HG03103 (cell line): ENCODE results near the gene XRCC3.

Experiments
- ATAC-seq: cut with Tn5 transposase; IDR thresholded peaks from one replicate; pipeline ENCODE4 v1.9.1; 2021; ENCODE audit warnings: low read depth; ENCODE audit not compliant: unreplicated experiment

Gene XRCC3

DNA sequence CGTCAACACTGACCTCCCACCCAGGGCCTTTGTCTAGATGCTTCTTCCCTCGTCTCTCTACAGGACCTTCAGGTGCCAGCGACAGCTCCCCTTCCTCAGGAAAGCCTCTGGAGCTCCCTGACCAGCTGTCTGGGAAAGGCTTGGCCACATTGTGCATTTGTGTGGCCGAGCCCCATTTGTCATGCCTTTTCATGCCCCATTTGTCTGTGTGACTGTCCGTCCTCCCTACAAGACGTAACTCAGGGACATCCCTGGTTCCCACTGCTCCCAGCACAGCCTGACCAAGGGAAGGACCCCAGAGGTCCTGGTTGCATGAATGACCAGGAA lies 24.2 kb upstream of the XRCC3 start:
- ATAC-seq = no peak

DNA sequence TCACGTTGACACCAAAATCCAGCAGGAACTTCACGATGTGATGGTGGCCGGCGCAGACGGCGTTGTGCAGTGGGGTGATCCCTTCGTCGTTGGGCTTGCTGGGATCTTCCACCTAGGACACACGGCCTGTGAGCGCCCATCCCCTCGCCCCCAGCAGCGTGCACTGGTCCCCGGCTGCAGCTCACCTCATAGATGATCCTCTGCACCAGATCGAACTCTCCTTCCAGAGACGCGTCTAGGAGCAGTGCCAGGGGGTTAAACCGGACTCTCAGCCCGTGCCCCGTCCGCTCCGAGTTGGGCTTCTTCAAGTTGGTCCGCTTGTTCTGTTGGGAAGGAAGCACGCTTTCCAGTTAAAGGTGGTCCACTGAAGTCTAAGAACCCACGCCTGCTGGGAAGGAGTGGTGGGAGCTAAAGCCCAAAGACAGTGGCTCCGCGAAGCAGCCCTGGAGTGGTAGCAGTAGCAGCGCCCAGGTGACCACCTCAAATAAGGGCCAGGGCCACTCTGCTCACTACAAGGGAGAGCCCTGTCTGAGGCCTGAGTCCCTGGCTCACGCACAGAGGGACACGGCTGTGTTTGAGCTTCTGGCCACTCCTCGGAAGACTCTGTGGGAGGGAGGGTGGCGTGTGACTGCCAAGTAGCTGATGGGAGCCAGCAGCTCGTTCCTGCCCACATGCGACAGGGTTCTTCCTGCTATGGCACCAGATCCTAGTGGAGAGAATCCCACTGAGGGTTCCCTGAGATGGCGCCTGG lies 23.6 kb upstream of the XRCC3 start:
- ATAC-seq = no peak

DNA sequence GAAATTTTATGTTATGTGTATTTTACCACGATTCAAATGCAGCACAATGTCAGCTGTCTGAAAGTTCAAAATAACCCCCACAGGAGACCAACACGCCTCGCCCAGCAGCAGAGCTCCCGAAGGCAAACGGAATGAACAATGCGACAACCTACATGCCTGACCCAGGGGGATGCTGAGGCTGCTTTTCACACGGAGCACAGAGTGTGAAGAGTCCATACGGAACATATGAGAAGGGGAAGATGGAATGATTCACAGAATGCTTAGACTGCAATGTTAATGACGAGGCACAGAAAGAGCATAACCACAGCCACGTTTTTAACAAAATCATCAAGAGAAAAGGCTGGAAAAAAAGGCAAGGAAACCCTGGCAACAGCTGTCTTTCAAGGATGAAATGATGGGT lies 22.9 kb upstream of the XRCC3 start:
- ATAC-seq = no peak

DNA sequence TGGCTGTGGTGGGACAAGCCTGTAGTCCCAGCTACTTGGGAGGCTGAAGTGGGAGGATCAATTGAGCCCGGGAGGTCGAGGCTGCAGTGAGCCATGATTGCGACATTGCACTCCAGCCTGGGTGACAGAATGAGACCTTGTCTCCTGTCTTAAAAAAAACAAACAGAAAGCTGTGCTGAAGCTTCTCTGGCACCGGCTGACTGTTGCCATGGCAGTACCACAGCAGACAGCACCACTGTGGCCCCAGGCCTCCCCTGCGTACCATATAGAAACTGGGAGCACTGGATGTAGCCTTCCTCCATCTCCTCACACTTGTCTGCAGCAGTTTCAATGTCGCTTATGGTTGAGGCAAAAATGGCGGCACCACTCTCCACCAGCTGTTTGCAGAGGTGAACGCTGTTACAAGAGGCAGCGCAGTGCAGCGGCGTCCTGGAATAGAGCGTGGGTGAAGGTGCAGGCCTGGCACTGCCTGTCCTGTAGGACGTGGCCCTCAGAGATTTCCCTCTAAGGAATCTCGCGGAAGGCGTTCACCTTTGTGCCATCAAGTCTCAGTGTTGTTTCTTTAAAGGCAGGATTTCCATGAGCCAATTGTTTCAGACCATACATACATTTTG lies 22.3 kb upstream of the XRCC3 start:
- no peak for ATAC-seq

DNA sequence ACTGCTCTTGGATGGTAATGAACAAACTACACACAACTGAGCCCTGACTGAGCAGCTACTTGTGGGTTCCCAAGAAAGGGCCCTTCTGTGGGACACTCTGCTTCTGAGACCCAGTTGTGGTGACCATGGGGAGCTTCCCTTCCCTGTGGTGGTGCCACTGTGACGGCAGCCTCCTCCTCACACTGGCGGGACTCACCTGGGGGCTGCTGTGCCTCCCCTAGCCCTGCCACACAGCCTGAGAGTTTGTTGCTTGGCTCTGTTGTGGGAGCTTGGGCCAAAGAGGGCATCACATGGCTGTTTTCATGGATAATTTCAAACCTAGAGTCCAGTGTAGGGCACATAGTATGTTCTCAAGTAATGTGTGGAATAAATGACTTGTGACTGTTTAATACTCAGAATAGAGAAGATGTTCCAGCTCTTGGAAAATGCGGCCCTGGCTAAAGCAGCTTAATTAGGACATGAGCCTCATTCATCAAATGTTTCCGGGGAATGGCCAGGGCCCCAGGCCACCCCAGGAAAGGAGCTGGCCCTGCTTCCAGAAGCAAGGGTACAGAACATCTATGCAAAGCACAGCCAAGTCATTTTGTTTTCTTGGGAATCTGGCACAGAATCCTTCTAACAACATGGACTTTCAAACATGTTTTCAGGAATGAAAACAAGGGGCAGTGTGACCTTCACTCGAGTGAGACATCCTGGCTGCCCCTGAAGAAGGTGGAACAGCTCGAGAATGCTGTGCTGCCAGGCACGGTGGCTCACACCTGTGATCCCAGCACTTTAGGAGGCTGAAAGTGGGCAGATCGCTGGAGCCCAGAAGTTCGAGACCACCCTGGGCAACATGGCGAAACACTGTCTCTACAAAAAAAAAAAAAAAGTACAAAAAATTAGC lies 21.5 kb upstream of the XRCC3 start:
- no peak for ATAC-seq

DNA sequence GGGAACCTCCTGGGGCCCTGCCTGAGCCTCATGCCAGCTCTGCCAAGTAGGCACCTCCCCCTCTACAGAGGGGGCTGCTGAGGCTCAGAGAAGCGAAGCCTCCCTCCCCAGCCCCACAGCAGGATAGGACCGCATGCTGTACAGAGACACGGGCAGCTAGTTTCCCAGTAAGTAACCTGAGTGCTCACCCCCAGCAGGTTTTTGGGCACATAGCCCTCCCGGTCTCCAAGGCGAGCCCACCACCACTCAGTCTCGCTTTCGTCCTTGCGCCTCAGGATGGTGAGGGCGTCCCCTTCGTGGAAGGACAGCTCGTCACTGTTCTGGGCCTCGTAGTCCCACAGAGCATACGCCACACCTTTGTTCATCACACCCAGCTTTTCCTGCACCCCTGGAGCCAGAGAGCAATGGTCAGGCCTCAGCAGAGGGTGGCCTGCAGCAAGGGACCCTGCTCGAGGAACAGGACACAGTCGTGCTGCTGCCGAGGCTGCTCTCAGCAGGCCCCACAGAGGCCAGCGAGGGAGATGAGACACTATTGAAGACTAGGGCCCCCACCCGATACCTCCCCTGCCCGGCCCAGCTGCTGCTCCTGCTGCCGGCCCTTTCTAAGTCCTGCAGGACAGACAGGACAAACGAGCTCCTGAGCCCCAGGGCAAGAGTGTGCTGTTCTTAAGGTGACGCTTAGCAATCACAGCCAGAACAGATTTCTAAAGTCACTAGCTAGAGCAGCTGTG lies 20.7 kb upstream of the XRCC3 start:
- no peak for ATAC-seq

DNA sequence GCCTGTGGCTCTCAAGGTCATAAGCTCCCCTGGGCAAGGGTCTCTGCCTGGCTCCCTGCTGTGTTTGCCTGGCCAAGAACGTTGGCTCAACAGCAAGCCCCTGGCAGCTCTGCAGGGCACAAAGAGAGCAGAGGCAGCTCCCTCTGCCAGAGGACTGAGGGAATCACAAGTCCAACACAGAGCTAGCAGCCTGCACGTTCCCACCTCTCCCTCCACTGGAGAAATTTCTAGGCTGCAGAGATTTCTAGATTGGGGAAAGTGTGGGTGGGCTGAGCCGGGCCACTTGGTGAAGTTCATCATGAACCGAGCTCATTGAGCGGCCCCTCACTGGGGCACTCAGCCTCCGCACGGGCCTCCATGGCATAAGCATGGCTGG lies 20.2 kb upstream of the XRCC3 start:
- ATAC-seq = no peak

DNA sequence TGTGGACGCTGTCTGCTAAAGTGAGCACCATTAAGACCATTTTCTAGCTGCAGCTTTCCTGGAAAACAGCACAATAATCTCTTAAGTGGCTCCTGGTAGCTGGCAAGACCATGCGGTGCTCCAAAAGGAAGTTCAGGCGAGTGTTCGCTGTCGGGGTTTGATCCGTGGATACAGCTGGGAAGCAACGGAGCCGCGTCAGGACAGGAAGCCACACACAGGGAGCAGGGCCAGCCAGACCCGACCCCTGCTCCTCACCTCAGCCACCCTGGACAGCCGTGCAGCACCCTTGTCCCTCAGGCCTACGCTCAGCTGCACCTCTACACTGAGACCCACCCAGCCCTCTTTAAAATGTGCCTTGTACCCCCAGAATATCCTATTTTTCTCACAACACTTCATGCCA lies 19.8 kb upstream of the XRCC3 start:
- ATAC-seq = no peak

DNA sequence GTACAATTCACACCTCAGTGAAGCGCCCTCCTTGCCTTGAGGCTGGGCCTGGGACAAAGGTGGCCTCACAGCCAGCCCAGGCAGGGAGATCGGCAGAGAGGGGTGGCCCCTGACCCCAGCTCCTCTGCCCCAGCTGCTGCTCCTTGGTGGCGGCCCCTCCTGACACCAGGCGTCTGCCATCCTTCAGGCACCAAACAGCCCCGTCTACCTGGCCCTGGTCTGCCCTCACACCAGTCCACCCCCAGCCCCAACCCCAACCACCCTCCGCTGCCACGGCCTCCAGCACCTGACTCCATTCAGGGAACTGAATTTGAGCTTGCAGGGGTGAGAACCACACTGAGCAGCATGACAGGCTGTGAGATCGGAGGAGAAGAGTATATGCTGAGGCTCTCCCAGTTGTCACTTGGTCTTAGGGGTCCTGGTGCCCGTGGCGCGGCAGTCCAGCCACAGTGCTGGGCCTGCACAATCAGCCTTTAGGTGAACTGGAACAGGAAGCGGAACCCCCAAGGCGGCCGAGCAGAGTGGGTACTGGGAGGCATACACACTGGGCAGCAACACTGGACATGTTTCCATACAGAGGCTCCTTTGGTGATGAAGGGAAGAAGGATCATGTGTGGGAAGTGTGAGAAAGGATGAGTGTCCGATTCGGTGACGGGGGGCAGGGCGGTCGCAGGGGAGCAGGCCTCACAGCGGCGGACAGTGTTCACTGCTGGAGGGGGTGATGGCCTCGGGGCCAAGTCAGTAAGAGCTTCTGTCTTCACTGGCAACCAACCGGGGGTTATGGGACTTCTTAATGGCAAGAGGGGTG lies 19.0 kb upstream of the XRCC3 start:
- ATAC-seq = no peak

DNA sequence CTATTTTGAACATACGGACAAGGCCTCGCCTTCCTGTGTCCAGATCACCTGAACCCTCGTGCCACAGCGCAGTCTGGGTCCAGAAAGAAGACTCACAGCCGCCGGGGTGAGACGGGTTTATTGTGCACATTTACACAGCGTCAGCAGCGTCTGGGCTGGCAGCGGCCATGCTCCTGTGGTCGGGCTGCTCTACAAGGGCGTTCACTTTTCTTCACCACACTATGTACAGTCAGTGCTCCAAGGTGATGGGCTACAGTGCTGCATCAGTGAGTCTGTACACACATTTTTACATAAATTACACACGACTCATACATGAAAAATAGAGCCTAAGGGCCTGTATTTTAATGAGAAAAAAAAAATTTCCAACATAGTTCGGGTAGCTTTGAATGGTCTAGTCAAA lies 18.4 kb upstream of the XRCC3 start:
- ATAC-seq = no peak

DNA sequence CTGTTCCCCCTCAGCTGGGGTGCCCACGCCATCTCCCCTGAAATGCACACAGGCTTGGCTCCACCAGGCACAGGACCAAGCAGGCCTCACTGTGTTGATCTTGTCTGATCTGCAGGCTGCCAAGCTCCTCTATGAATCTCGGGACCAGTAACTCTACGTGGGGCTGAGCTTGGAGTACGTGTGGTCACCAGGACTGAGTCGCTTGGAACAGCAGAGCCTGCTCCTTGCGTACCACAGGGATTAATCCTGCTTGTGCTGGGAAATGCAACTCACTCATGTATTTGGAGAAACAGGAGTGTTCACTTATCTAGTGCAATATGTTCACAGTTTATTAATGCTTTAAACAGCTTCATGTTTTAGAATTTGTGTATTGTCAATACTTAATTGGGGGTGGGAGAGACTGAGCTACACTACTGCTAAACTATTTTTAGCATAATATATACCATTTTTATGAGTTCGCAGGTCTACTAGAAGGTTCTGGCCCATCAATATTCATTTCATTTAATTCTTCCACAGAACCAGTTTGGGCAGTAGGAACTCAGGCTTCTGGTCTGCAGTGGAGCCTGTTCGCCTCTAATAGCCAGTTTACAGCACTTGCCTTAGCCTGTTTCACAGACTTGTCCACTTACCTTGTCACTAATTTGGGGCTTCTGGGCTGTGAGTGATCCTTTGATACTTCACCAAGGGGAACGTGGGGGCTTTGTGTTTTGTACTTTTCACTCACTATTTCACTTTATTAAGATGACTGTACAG lies 17.8 kb upstream of the XRCC3 start:
- ATAC-seq = no peak

DNA sequence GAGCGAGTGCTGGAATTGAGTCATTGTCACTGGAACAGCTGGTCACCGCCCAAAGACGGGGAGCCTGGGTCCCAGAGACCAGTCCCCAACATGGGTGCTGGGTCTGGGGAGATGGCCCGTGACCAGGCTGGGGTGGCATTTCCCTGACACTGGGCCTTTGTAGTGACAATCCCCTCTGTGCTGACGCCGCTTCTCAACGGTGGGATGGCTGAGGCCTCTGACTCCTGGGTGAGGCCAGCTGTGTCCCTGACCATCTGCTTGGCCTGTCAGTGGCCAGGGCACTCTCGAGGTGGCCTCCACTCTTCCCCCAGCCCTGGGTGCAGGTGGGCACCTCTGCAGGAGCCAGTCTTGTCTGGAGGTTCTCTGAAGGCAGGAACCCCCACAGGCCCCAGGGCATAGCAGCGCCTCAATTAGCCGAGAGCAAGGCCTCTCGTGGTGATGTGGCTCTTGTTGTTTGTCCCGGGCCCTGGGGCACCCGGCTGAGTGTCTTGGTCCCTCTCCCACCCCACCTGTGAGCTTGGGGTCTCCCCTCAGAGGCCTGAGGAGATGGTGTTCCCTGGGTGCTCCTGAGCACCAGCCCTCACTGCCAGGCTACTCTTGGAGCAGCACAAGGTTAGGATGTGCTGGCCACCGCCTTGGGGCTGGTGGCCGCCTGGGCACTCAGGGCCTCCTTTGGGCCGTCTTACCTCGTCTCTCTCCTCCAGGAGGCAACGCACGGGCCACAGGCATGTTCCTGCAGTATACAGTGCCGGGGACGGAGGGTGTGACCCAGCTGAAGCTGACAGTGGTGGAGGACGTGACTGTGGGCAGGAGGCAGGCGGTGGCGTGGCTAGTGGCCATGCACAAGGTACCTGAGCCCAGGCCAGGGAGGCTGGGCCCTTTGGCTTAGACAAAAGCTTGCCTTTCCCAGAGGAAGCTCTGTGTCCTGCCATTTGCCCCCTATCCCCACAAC lies 16.9 kb upstream of the XRCC3 start:
- ATAC-seq = no peak

DNA sequence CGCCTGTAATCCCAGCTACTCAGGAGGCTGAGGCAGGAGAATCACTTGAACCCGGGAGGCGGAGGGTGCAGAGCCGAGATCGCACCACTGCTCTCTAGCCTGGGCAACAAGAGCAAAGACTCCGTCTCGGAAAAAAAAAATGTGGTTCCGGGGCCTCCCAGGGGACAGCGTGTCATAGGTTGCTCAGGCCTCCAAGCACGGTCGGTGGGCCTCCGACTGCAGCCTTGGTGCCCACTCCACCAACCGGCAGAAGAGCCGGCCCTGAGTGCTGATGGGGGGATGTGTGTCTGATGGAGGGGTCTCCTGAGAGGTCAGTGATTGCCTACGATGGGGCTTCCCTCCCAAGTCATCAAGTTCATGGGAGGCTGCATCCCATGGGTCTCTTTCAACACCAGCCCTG lies 16.2 kb upstream of the XRCC3 start:
- no peak for ATAC-seq

DNA sequence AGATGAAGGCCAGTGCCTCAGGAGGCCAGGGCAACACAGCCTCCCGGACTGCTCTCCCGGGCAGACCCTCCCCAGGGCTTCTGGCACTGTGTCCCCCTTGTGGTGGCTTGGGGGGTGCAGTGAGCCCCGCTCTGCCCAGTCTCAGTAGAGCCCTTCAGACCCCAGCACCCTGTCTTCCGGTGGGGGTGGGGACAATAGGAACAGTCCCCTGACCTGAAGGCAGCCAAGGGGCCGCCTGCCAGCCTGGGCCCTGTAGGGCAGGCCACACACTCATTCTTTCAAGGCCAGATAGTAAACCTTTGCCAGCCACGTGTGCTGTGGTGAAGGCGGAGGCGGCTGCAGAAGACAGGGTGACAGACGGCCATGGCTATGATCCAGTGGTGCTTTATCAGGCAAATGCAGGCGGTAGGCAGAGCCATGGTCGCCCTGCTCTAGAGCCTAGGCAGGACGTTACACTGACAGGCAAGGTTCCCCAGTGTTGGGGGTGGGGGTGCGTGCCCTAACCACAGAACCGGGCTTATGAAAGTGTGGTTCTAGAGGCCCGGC lies 15.3 kb upstream of the XRCC3 start:
- ATAC-seq = no peak

DNA sequence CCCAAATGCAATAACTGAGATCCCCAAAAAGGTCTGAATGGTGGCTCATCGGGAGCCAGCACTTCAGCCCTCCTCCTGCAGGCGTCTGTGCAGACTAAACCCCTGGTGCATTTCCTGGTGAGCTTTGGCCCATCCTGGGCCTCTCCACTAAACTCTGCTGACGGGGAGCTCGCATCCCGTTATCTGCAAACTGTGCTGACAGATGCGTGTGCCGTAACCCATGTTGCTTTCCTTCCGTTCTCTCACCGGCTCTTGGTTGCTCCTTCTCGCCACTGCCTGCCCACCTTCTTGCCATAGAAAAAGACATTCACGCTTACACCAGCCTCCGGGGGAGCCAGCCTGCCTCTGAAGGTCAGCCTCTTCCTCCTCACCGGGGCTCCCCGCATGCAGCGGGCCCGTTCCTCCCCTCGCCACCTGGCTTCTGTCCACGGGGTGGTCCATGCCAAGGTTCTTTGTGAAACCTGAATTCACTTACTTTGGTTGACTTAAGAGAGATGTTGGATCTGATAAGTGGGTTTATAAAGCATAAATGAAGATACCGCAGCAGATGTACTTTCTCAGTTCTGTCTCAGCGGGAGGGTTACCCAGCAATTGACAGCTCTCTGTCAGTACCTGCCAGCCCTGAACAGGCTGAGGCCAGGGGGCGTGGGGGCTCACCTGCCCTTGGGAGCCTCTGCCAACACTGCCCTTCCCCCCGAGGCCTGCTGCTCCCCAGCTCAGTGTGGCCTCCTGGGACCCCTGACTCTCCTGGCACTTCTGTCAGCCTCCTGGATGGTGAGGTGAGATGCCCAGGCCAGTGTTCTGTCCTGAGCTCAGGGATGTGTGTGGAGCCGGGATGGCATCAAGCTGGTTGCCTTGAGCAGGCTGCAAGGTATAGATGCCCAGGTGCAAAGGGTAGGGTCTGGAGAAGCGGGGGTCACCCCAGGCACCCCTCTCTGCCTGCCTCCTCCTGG lies 14.5 kb upstream of the XRCC3 start:
- no peak for ATAC-seq

DNA sequence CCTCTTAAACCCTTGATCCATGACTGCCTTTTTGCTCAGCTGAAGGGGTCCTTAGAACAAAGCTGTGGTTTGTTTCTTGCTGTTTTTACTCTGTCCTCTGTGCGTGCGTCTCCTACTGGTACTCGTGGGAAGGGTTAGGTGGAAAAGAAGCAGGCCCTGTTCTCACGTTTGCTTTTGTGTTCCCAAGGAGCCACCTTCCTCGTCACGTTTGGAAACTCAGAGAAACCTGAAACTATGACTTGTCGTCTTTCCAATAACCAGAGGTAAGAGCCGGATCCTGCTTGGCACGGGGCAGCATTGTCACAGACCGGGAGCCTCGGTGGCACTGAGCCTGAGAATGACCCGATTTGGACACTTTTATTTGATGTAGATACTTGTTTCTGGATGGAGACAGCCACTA lies 13.5 kb upstream of the XRCC3 start:
- no peak for ATAC-seq

DNA sequence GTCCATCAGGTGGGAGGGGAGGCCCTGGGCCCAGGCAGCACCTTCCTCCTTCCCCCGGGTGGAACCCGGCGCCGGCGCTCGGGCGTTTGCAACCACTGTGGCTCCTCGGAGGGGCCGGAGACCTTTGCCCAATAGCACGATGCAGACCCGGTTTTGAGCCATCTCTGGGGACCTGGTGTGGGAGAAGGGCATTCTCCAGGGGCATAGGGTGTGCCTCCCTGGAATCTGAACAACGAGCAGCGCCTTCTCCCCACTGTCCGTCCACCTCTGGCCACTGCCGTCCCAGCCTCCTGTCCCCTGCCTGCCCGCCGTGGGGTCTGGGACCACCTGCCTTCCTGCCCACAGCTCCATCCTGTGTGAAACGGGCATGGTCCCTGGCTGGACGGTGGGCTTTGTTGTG lies 12.9 kb upstream of the XRCC3 start:
- no peak for ATAC-seq
